Measurements from ENCODE around the gene SPATA2.

SPATA2 gene

DNA sequence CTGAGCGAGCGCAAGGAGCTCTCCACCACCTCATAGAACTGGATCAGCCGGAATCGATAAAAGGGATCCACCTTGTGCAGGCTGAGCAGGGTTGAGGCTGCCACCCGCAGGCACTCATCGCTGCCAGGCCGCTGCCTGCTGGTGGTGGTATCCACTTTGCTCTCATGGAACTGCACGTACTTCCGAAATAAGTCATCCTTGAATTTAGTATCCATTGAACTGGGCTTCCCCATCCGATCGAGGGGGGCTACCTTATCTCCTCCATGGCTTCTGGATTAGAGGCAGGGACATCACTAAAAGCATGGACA lies 7.1 kb downstream of the SPATA2 start:
- TF ChIP-seq, protein P1, sequence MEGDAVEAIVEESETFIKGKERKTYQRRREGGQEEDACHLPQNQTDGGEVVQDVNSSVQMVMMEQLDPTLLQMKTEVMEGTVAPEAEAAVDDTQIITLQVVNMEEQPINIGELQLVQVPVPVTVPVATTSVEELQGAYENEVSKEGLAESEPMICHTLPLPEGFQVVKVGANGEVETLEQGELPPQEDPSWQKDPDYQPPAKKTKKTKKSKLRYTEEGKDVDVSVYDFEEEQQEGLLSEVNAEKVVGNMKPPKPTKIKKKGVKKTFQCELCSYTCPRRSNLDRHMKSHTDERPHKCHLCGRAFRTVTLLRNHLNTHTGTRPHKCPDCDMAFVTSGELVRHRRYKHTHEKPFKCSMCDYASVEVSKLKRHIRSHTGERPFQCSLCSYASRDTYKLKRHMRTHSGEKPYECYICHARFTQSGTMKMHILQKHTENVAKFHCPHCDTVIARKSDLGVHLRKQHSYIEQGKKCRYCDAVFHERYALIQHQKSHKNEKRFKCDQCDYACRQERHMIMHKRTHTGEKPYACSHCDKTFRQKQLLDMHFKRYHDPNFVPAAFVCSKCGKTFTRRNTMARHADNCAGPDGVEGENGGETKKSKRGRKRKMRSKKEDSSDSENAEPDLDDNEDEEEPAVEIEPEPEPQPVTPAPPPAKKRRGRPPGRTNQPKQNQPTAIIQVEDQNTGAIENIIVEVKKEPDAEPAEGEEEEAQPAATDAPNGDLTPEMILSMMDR (IDR thresholded peaks at IDR 0.05; ENCODE audit: low read length, missing control alignments), result no peak
- H3K4me3 ChIP-seq (replicated peaks; ENCODE audit: low read depth, low read length), result no peak overlapping the region
- no peak for DNase-seq (ENCODE audit: low read depth)

DNA sequence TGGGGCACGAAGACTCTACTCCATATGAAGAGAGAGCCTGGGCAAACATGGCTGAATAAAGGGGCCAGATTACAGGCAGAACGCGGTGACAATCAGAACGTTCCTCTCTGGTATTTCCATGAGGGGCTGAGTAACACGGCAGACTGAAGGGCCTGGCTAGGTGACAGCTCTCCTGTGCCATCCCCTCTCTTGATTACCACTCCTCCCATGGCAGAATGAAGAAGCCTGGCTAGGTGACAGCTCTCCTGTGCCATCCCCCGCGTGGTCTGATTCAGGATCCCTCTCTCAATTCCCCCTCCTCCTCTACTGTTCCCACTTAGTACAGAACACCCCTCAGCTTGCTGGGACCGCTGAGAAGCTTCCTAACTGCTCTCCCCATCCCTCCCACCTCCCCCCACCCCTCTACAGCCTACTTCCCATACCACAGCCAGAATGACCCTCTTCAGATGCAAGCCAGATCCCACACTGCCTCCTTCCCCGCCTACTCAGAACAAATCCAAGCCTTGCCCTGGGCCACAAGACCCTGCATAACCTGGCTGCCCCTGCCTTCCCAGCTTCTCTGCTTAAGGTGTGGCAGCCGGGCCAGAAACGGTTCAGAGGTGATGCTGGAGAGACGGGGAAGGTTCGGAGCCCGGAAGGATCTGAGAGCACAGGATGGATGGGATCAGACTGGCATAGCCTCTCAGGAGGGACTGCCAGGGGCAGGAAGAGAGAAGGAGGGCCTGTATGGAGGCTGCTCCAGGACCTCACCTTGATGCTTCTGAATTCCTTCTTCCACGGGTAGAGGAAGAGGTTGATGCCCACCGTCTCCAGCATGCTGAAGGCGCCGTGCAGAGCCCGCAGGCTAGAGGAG lies 7.7 kb downstream of the SPATA2 start:
- no peak overlapping the region for H3K4me3 ChIP-seq (replicated peaks; ENCODE audit: low read depth, low read length)
- no peak for DNase-seq (ENCODE audit: low read depth)
- TF ChIP-seq, protein P1 (IDR thresholded peaks at IDR 0.05; ENCODE audit: low read length, missing control alignments), result no peak

DNA sequence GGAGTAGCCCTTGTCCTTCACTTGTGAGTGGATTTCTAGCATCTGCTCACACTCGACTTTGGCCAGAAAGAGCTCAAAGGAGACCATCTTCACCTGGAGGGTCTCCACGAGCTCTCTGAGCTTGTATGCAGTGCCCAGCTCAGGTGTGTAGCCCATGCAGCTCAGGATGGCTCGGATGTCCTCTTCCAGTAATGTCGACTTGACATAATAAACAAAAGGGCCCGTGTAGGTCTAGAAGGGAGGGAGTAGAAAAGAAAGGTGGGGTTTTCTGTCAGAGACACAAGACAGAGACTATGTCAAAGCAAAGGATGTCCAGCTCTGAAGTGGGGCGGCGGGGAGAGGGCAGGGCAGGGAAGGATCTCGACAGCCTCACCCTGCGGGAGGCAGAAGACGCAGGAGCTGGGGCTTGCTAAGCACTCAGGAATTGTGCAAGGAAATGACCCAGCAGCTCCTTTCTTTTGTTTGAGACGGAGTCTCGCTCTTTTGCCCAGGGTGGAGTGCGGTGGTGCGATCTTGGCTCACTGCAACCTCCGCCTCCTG lies 8.6 kb downstream of the SPATA2 start:
- TF ChIP-seq, protein P1 (IDR thresholded peaks at IDR 0.05; ENCODE audit: low read length, missing control alignments), result no peak
- DNase-seq (ENCODE audit: low read depth), result no peak
- no peak overlapping the region for H3K4me3 ChIP-seq (replicated peaks; ENCODE audit: low read depth, low read length)

DNA sequence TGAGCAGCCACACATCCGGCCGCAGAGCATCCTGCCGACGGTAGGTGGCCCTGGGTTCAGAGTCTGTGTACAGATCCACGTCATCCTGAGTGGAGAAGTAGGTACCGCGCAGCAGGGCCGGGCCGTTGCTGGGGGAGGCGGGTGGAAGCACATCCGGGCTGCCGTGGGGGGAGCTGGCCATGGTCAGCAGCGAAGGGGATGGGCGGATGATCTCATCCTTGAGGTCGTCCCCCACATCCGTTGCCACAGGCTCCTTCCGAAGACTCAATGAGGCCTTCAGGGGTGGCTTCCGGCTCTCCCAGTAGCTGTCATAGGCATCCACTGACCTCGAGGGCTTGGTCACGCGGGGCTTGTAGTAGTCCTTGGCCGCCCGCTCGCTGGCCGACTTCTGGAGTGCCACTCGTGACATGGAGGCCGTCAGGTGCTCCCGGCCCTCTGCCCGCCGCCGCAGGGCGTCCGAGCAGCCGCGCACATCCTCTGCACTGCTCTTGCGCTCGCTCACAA lies 9.2 kb downstream of the SPATA2 start:
- H3K4me3 ChIP-seq (replicated peaks; ENCODE audit: low read depth, low read length), result no peak overlapping the region
- TF ChIP-seq, protein P1 (IDR thresholded peaks at IDR 0.05; ENCODE audit: low read length, missing control alignments), result no peak
- no peak for DNase-seq (ENCODE audit: low read depth)

DNA sequence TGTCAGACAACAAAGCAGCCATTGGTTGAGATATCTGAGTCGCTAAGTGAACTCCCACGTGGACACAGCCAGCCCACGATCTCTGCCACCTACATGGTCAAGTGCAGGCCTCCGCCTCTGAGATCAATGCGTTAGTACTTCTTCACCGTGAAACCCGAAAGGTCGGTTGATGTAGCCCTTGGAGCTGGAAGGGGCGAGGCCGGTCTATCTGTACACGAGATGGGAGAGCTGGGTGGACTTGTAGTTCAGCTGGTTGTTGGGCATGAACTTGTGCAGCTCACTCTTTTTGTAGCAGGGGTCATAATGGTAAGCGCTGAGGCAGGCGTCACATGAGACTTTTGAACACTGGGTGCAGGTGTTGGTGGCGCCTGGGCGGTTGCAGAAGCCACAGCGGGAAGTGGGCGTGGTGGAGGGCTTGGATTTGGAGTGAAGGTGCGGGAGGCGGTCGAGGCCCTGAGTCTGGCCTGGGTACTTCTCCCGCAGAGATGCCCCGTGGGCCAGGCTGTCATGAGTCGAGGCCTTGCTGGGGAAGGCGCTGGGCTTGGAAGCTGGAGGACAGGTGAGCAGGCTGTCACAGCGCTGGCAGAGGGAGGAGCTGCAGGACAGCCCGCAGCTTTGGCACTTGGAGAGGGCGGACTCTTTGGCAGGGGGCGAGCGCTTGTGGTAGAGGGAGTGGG lies 9.8 kb downstream of the SPATA2 start:
- DNase-seq (ENCODE audit: low read depth), result no peak
- H3K4me3 ChIP-seq (replicated peaks; ENCODE audit: low read depth, low read length), result no peak overlapping the region
- TF ChIP-seq, protein P1 (IDR thresholded peaks at IDR 0.05; ENCODE audit: low read length, missing control alignments), result no peak

DNA sequence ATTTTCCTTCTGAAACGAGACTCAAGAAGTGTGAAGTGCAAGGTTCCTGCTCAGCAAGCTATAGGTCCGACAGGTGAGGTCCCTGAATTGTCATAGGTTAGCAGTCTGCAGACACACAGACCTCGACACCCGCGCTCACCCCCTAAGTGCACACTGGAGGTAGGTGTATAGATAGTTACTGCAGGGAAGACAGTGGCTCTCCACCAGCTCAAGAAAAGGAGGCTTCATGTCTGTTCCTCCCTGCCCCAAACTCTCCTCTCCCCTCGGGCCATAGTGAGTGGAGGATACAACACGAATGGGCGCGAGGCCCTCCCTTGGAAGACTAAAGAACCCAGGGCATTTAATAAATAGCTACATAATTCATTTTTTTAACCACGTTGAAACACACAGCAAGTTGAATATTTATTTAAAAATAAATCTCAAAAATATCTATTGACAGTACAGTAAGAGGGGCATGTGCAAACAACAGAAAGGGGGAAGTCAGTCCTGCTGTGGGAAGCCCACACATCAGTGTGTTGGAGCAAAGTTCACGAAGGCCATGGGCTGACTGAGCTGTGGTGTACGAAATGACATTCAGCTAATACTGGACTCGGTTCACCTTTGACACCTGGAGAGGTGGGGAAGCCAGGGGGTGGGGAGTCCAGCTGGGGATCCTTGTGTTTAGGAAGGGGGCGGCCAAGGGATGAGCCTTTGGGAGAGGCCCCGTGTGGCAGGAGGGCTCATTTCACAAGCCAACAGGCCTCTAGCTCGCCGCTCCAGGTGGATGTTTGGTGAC lies 10.7 kb downstream of the SPATA2 start:
- H3K4me3 ChIP-seq (replicated peaks; ENCODE audit: low read depth, low read length), result no peak overlapping the region
- no peak for DNase-seq (ENCODE audit: low read depth)
- TF ChIP-seq, protein P1 (IDR thresholded peaks at IDR 0.05; ENCODE audit: low read length, missing control alignments), result no peak

Measured in fibroblast of pulmonary artery (primary cell).